ENCODE data around the gene MSI2.

DNA sequence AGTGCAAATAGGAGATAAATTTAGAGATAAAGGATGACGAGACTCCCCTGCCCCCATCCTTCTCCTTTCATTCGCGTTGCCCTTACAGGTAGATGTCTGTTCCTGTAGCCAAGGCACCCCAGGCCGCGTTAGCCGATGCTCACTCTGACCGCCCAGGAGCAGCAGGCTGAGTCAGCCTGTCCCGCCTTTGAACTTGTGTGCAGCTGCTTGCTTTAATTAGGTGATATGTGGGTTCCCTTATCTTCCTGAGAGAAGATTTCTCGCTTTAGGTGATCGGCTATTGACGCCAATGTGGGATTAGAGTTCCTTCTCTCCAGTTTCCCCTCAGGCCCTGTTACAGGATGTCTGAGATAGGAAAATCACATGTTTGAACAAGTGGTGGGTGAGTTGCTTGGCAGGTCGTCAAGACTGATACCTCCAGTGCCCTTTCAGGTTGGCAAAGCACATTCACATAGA, 119.5 kb downstream of the MSI2 start:
- TF ChIP-seq, protein P1, sequence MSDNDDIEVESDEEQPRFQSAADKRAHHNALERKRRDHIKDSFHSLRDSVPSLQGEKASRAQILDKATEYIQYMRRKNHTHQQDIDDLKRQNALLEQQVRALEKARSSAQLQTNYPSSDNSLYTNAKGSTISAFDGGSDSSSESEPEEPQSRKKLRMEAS (IDR thresholded peaks at IDR 0.05; ENCODE audit: insufficient read depth, insufficient read length): no peak
- TF ChIP-seq POLR2A (IDR thresholded peaks at IDR 0.05; ENCODE audit: low read depth, low read length) (no peak), JUN (IDR thresholded peaks at IDR 0.05; ENCODE audit: borderline replicate concordance, insufficient read depth, insufficient read length, low read depth) (no peak), POLR2AphosphoS5 (IDR thresholded peaks at IDR 0.05; ENCODE audit: insufficient read depth, low read depth, low read length) (no peak)
- TF ChIP-seq, protein P2, sequence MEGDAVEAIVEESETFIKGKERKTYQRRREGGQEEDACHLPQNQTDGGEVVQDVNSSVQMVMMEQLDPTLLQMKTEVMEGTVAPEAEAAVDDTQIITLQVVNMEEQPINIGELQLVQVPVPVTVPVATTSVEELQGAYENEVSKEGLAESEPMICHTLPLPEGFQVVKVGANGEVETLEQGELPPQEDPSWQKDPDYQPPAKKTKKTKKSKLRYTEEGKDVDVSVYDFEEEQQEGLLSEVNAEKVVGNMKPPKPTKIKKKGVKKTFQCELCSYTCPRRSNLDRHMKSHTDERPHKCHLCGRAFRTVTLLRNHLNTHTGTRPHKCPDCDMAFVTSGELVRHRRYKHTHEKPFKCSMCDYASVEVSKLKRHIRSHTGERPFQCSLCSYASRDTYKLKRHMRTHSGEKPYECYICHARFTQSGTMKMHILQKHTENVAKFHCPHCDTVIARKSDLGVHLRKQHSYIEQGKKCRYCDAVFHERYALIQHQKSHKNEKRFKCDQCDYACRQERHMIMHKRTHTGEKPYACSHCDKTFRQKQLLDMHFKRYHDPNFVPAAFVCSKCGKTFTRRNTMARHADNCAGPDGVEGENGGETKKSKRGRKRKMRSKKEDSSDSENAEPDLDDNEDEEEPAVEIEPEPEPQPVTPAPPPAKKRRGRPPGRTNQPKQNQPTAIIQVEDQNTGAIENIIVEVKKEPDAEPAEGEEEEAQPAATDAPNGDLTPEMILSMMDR (IDR thresholded peaks at IDR 0.05; ENCODE audit: extremely low read depth in 1 of 2, insufficient read depth in 1 of 2, low read depth in 1 of 2, low read length in 2 of 2): no peak

Data from endothelial cell of umbilical vein (primary cell).